ENCODE results near the gene NCAM1. TPM values are rescaled to one million over a fixed set of nuclear protein-coding genes. Genes with fewer than 3 reads are reported as not detected.

The NCAM1 gene
- total and polyA plus RNA-seq, 8 donors = 1.2 to 19.6 (median 3.6) TPM

- ATAC-seq (no peak), FAIRE-seq (no peak), DNase-seq (no peak)
- TF ChIP-seq, protein P1, sequence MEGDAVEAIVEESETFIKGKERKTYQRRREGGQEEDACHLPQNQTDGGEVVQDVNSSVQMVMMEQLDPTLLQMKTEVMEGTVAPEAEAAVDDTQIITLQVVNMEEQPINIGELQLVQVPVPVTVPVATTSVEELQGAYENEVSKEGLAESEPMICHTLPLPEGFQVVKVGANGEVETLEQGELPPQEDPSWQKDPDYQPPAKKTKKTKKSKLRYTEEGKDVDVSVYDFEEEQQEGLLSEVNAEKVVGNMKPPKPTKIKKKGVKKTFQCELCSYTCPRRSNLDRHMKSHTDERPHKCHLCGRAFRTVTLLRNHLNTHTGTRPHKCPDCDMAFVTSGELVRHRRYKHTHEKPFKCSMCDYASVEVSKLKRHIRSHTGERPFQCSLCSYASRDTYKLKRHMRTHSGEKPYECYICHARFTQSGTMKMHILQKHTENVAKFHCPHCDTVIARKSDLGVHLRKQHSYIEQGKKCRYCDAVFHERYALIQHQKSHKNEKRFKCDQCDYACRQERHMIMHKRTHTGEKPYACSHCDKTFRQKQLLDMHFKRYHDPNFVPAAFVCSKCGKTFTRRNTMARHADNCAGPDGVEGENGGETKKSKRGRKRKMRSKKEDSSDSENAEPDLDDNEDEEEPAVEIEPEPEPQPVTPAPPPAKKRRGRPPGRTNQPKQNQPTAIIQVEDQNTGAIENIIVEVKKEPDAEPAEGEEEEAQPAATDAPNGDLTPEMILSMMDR (IDR thresholded peaks at IDR 0.05) = no peak
- no peaks in the 10 kb centered on the region for H3K27me3 ChIP-seq
- WGBS, 2 donors = 65 to 70% methylated on average over 10 of the region's 10 CpGs
- no peaks in the 10 kb centered on the region for H3K9me3 ChIP-seq
- no peak overlapping the region for H3K27ac ChIP-seq
- H3K36me3 ChIP-seq = no peaks in the 10 kb centered on the region
- H3K4me3 ChIP-seq = no peak overlapping the region
- H3K4me1 ChIP-seq = no peaks in the 10 kb centered on the region
- intact Hi-C loops (cut with DNase I) = no loop called here
Measured at GRCh38 chr11:113178381-113179070, 217.3 kb downstream of the NCAM1 start.

DNA sequence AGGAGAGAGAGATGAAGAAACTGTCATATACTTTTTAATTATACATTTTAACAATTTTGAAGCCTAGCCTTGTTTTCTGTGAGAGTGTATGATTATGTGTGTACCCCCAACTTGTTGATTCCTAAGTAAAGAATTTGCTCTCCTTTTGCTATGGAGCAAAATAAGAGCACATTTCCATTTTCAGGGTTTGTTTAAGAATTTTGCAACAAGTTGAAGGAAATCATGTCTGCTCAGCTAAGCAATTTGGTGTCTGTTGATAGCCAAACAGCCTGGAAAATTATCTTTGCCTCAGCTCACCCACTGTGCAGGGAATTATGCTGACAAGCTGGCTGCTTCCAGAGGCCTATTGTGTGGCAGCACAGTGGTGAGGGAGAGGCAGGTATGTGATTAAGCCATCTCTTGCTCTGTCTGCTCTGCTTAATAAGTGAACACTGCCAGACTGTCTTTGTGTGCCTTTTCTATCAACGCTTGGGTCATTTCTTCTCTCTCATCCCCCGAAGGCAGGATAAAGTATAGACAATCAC, 218.0 kb downstream of the NCAM1 start:
- Histone ChIP-seq H3K27ac (no peak overlapping the region), H3K9me3 (no peaks in the 10 kb centered on the region), H3K4me3 (no peak overlapping the region), H3K4me1 (no peaks in the 10 kb centered on the region), H3K36me3 (no peaks in the 10 kb centered on the region), H3K27me3 (no peaks in the 10 kb centered on the region)
- ATAC-seq (peak in 3 of 4 donors; percentile 32 to 81 (median 71)), DNase-seq (no peak), FAIRE-seq (no peak)
- WGBS, 2 donors = 44 to 59% methylated on average over 2 of the region's 2 CpGs
- intact Hi-C loops (cut with DNase I) = no loop called here
- TF ChIP-seq, protein P1 (IDR thresholded peaks at IDR 0.05) = no peak

DNA sequence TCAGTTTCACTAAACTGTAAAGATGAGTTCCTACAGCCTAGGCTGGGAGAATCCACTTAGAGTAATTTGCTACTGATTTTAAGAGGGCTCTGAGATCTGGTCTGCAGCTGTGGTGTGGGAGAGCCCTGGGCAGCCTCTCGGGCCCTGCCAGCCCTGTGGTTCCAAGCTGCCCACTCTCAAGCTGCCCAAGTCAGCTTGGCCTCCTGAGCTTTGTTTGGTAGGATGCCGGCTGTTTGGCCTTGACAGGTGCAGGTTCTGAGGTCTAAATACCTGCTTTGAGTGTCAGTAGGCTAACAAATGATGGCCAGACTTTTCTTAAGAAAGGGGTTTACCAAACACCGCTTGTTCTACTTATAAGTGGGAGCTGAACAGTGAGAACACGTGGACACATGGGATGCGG, 219.9 kb downstream of the NCAM1 start:
- intact Hi-C loops (cut with DNase I) = no loop called here
- Histone ChIP-seq H3K27ac (no peak overlapping the region), H3K4me1 (no peaks in the 10 kb centered on the region), H3K27me3 (no peaks in the 10 kb centered on the region), H3K36me3 (no peaks in the 10 kb centered on the region), H3K9me3 (no peaks in the 10 kb centered on the region), H3K4me3 (no peak overlapping the region)
- ATAC-seq = no peak
- WGBS, 2 donors = 68 to 82% methylated on average over 5 of the region's 5 CpGs
- TF ChIP-seq, protein P1 (IDR thresholded peaks at IDR 0.05) = no peak
- no peak for FAIRE-seq
- DNase-seq = no peak

DNA sequence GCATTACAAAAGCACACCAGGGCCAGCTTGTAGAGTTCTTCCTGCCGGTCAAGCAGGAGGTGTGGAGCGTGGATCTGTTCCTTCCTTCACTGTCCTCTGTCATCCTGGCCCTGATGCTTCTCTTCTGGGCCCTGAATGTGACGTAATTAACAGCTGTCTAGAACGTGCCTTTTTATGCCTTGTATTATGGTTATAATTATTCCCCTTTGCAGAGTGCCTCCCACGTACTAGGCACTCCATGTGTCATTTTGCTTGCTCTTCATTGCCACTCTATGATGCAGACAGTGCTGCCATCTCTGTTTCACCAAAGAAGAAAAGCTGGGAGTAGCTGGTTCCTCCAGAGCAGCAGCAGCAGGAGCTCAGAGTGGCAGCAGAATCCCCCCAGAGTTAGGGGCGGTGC, 221.1 kb downstream of the NCAM1 start:
- no peak for FAIRE-seq
- Histone ChIP-seq H3K9me3 (no peaks in the 10 kb centered on the region), H3K27ac (no peak overlapping the region), H3K36me3 (no peaks in the 10 kb centered on the region), H3K27me3 (no peaks in the 10 kb centered on the region), H3K4me3 (no peak overlapping the region), H3K4me1 (no peaks in the 10 kb centered on the region)
- TF ChIP-seq, protein P1 (IDR thresholded peaks at IDR 0.05) = no peak
- ATAC-seq = no peak
- no peak for DNase-seq
- WGBS, 2 donors = 71 to 78% methylated on average over 6 of the region's 6 CpGs
- intact Hi-C loops (cut with DNase I) = no loop called here

GRCh38 chr11:113184498-113184897, 223.3 kb downstream of the NCAM1 start:
- no peak overlapping the region for H3K4me3 ChIP-seq
- no peaks in the 10 kb centered on the region for H3K4me1 ChIP-seq
- DNase-seq (no peak), FAIRE-seq (no peak), ATAC-seq (peak in 1 of 4 donors; percentile 16)
- WGBS, 2 donors = 51 to 60% methylated on average over 5 of the region's 5 CpGs
- no peaks in the 10 kb centered on the region for H3K36me3 ChIP-seq
- TF ChIP-seq, protein P1 (IDR thresholded peaks at IDR 0.05) = no peak
- H3K9me3 ChIP-seq = no peaks in the 10 kb centered on the region
- intact Hi-C loops (cut with DNase I) = no loop called here
- no peak overlapping the region for H3K27ac ChIP-seq
- no peaks in the 10 kb centered on the region for H3K27me3 ChIP-seq

Data from pancreas (tissue), 10 donors.